GM23338 (cell line): Measurements from ENCODE around the gene TUFT1. TPM values are rescaled to one million over a fixed set of nuclear protein-coding genes. Genes with fewer than 3 reads are reported as not detected.
A peak's percentile ranks its signal among the peaks of the same experiment; 100 is the strongest.

Source experiments
- ATAC-seq: fragments of 200-7000 bp; cut with Tn5 transposase; 3 replicates; pipeline ENCODE4 v1.9.1; 2020
- DNase-seq: peaks from one replicate; pipeline ENCODE4 v3.0.0-alpha.2; 2015; ENCODE audit warnings: low spot score
- H2AFZ ChIP-seq: fragments of 200-600 bp; sonication (generic); 2 replicates; pipeline ENCODE4 v1.8.0; 2016; ENCODE audit warnings: antibody characterized with exemption, mild to moderate bottlenecking, moderate library complexity
- H3F3A ChIP-seq: fragments of 200-600 bp; sonication (generic); replicated peaks from 2 replicates; pipeline ENCODE4 v1.8.0; 2017; ENCODE audit warnings: antibody characterized with exemption, mixed run types, low read depth
- H3K27ac ChIP-seq: fragments of 200-600 bp; sonication (generic); 2 replicates; pipeline ENCODE4 v1.6.1; 2016; ENCODE audit warnings: low read depth
- H3K27me3 ChIP-seq: fragments of 200-600 bp; sonication (generic); 2 replicates; pipeline ENCODE4 v1.8.0; 2016; ENCODE audit warnings: mild to moderate bottlenecking, mixed run types, moderate library complexity; ENCODE audit not compliant: insufficient read depth
- H3K36me3 ChIP-seq: fragments of 200-600 bp; sonication (generic); 2 replicates; pipeline ENCODE4 v1.8.0; 2016; ENCODE audit warnings: mild to moderate bottlenecking; ENCODE audit not compliant: insufficient read depth
- H3K4me1 ChIP-seq: fragments of 200-600 bp; sonication (generic); 2 replicates; pipeline ENCODE4 v1.8.0; 2016; ENCODE audit warnings: mild to moderate bottlenecking, moderate library complexity; ENCODE audit not compliant: insufficient read depth
- H3K4me2 ChIP-seq: fragments of 200-600 bp; sonication (generic); 2 replicates; pipeline ENCODE4 v1.7.1; 2017; ENCODE audit warnings: mixed run types
- H3K4me3 ChIP-seq: fragments of 200-600 bp; sonication (generic); 2 replicates; pipeline ENCODE4 v1.6.1; 2016; ENCODE audit warnings: mixed run types
- H3K79me2 ChIP-seq: fragments of 200-600 bp; sonication (generic); replicated peaks from 2 replicates; pipeline ENCODE4 v1.8.0; 2017; ENCODE audit warnings: mild to moderate bottlenecking; ENCODE audit not compliant: insufficient read depth
- H3K9me2 ChIP-seq: fragments of 200-600 bp; sonication (generic); 2 replicates; pipeline ENCODE4 v1.8.0; 2017; ENCODE audit not compliant: insufficient read depth
- H4K20me1 ChIP-seq: fragments of 200-600 bp; sonication (generic); replicated peaks from 2 replicates; pipeline ENCODE4 v1.8.0; 2017; ENCODE audit warnings: mild to moderate bottlenecking; ENCODE audit not compliant: insufficient read depth
- H3K27ac Mint-ChIP-seq: 2 replicates; pipeline ENCODE4 v1.8.0; 2020; ENCODE audit warnings: inconsistent platforms, mild to moderate bottlenecking, moderate library complexity, mixed read lengths
- H3K27me3 Mint-ChIP-seq: 3 replicates; pipeline ENCODE4 v1.8.0; 2022; ENCODE audit warnings: low read depth, mild to moderate bottlenecking, moderate library complexity, mixed read lengths, inconsistent platforms; ENCODE audit not compliant: insufficient read depth, poor library complexity
- H3K36me3 Mint-ChIP-seq: 3 replicates; pipeline ENCODE4 v1.8.0; 2021; ENCODE audit warnings: low read depth, mild to moderate bottlenecking, inconsistent platforms, moderate library complexity, mixed read lengths
- H3K4me1 Mint-ChIP-seq: 3 replicates; pipeline ENCODE4 v1.8.0; 2020; ENCODE audit warnings: mild to moderate bottlenecking, inconsistent platforms, mixed read lengths
- H3K4me3 Mint-ChIP-seq: 3 replicates; pipeline ENCODE4 v1.8.0; 2021; ENCODE audit warnings: moderate library complexity, mild to moderate bottlenecking, inconsistent platforms, mixed read lengths
- H3K9me3 Mint-ChIP-seq: 3 replicates; pipeline ENCODE4 v1.8.0; 2020; ENCODE audit warnings: moderate library complexity, mild to moderate bottlenecking, inconsistent platforms, mixed read lengths
- CREB1 ChIP-seq: fragments of 250-450 bp; sonication (Bioruptor Pico); IDR thresholded peaks from 2 replicates; pipeline ENCODE4 v1.5.0; 2020; ENCODE audit warnings: low read depth, mild to moderate bottlenecking, moderate library complexity
- CTCF ChIP-seq, 2 experiments: fragments of 200-600 bp in 1 of 2; sonication (generic) in 1 of 2; conservative IDR thresholded peaks; 2 replicates each; pipeline versions ENCODE4 v1.5.1 to v1.6.1; 2016 to 2017; ENCODE audit warnings: antibody characterized with exemption in 2 of 2, low read depth in 2 of 2, mild to moderate bottlenecking in 2 of 2, moderate library complexity in 1 of 2
- ETS1 ChIP-seq: IDR thresholded peaks from 2 replicates; pipeline ENCODE4 v1.6.1; 2016; ENCODE audit warnings: antibody characterized with exemption
- EZH2 ChIP-seq: fragments of 200-600 bp; sonication (generic); IDR thresholded peaks from one replicate; pipeline ENCODE4 v1.8.0; 2017; ENCODE audit warnings: antibody characterized with exemption, mild to moderate bottlenecking, low read depth; ENCODE audit not compliant: unreplicated experiment
- EZH2phosphoT487 ChIP-seq: fragments of 200-600 bp; sonication (generic); IDR thresholded peaks from one replicate; pipeline ENCODE4 v1.8.1; 2018; ENCODE audit warnings: antibody characterized with exemption; ENCODE audit not compliant: unreplicated experiment
- JUNB ChIP-seq: IDR thresholded peaks from one replicate; pipeline ENCODE4 v1.6.1; 2016; ENCODE audit warnings: antibody characterized with exemption; ENCODE audit not compliant: unreplicated experiment
- NANOG ChIP-seq: IDR thresholded peaks from 2 replicates; pipeline ENCODE4 v1.6.1; 2016; ENCODE audit warnings: antibody characterized with exemption, borderline replicate concordance
- REST ChIP-seq: IDR thresholded peaks from one replicate; pipeline ENCODE4 v1.6.1; 2018; ENCODE audit warnings: antibody characterized with exemption; ENCODE audit not compliant: unreplicated experiment
- STAT1 ChIP-seq: IDR thresholded peaks from one replicate; pipeline ENCODE4 v1.6.1; 2016; ENCODE audit warnings: antibody characterized with exemption; ENCODE audit not compliant: unreplicated experiment
- ZNF114 ChIP-seq: fragments of 250-450 bp; sonication (Bioruptor Pico); IDR thresholded peaks from 2 replicates; pipeline ENCODE4 v1.5.0; 2020; ENCODE audit warnings: mild to moderate bottlenecking, moderate library complexity
- ZNF331 ChIP-seq: fragments of 250-450 bp; sonication (Bioruptor Pico); IDR thresholded peaks from 2 replicates; pipeline ENCODE4 v1.5.0; 2020; ENCODE audit warnings: low read depth, mild to moderate bottlenecking, moderate library complexity
- polyA plus RNA-seq: library from polyadenylated mRNA; unstranded; fragments of >200 nt; fragmentation: Nextera tagmentation; extraction: Ambion mirVana; gene quantifications from 2 replicates; pipeline ENCODE4 v1.2.1, GENCODE V29; 2016
- total RNA-seq: library from RNA; depleted of rRNA; stranded (reverse); fragments of >200 nt; shearing (Covaris generic); gene quantifications from 2 replicates; pipeline ENCODE4 v1.2.3, GENCODE V29; 2014

Gene TUFT1
- total and polyA plus RNA-seq, 2 experiments from 2014 or later, result 6.0 to 11.9 TPM

DNA sequence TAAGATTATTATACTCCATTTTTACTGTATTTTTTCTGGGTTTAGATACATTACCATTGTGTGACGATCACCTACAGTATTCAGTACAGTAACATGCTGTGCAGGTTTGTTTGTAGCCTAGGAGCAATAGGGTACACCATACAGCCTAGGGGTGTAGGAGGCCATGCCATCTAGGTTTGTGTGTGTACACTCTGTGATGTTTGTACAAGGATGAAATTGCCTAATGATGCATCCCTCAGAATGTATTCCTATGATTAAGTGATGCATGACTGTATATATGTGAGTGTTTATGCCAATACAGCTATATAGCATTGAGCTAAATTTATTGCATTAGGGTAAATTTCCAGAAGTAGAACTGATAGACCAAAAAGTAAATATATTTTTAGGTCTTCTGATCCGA lies 23.3 kb downstream of the TUFT1 start:
- ATAC-seq, result no peak
- H3K4me3 Mint-ChIP-seq, result no peak overlapping the region

GRCh38 chr1:151565502-151566189 lies 25.5 kb downstream of the TUFT1 start:
- peak overlapping the region; percentile 14 for H3K27ac Mint-ChIP-seq
- no peaks in the 10 kb centered on the region for H3K9me3 Mint-ChIP-seq
- Histone ChIP-seq H4K20me1 (peaks cover 1% of the 10 kb centered on the region), H3K9me2 (no peaks in the 10 kb centered on the region), H3K36me3 (peaks cover 13% of the 10 kb centered on the region; the same call in 1 of the 2 replicates), H3K27ac (no peak overlapping the region), H3K4me3 (no peak overlapping the region), H3K4me2 (no peak overlapping the region), H2AFZ (no peak overlapping the region), H3K79me2 (no peaks in the 10 kb centered on the region; the same call in 1 of the 2 replicates), H3F3A (no peaks in the 10 kb centered on the region), H3K27me3 (no peaks in the 10 kb centered on the region), H3K4me1 (peaks cover 5% of the 10 kb centered on the region; the same call in 1 of the 2 replicates)
- H3K27me3 Mint-ChIP-seq, result no peaks in the 10 kb centered on the region
- H3K36me3 Mint-ChIP-seq, result 0 out of 3 replicates have a peak, but pooled peaks cover 3% of the 10 kb centered on the region
- no peak overlapping the region for H3K4me3 Mint-ChIP-seq
- DNase-seq (no peak), ATAC-seq (no peak)
- H3K4me1 Mint-ChIP-seq, result peaks cover 9% of the 10 kb centered on the region
- TF ChIP-seq NANOG, result no peak
- no peak for TF ChIP-seq EZH2
- TF ChIP-seq STAT1, result no peak
- TF ChIP-seq ZNF331 (CRISPR knock-in tag), result no peak
- no peak for TF ChIP-seq EZH2phosphoT487
- no peak for TF ChIP-seq JUNB
- no peak for TF ChIP-seq ETS1
- TF ChIP-seq ZNF114 (CRISPR knock-in tag), result no peak
- no peak for TF ChIP-seq CTCF (conservative IDR thresholded peaks at IDR 0.05; ENCODE audit: low read depth in 2 of 2)

More for the DNA sequence above, 23.3 kb downstream of the TUFT1 start:
- Mint-ChIP-seq H3K4me1 (peaks cover 9% of the 10 kb centered on the region), H3K36me3 (no peaks in the 10 kb centered on the region), H3K27me3 (no peaks in the 10 kb centered on the region), H3K9me3 (no peaks in the 10 kb centered on the region), H3K27ac (no peak overlapping the region)
- no peak for TF ChIP-seq ZNF331 (CRISPR knock-in tag)
- no peak for TF ChIP-seq EZH2phosphoT487
- TF ChIP-seq STAT1, result no peak
- no peak for TF ChIP-seq JUNB
- TF ChIP-seq REST, result no peak
- no peak for TF ChIP-seq CREB1 (CRISPR knock-in tag)
- no peak for DNase-seq
- H2AFZ ChIP-seq, result no peak overlapping the region
- peaks cover 10% of the 10 kb centered on the region for H4K20me1 ChIP-seq
- H3F3A ChIP-seq, result no peaks in the 10 kb centered on the region
- H3K4me1 ChIP-seq, result peaks cover 5% of the 10 kb centered on the region; the same call in 1 of the 2 replicates
- no peak overlapping the region for H3K4me2 ChIP-seq
- no peaks in the 10 kb centered on the region for H3K27me3 ChIP-seq
- no peaks in the 10 kb centered on the region; the same call in none of the 2 replicates for H3K79me2 ChIP-seq
- H3K36me3 ChIP-seq, result peaks cover 9% of the 10 kb centered on the region; the same call in 1 of the 2 replicates
- no peak overlapping the region for H3K4me3 ChIP-seq
- H3K9me2 ChIP-seq, result no peaks in the 10 kb centered on the region
- H3K27ac ChIP-seq, result no peak overlapping the region
